ENCODE data around the gene SEMA5B.

- no peak for TF ChIP-seq CTCF (optimal IDR thresholded peaks at IDR 0.05 in 1 of 3, IDR thresholded peaks at IDR 0.05 in 1 of 3, conservative IDR thresholded peaks at IDR 0.05 in 1 of 3; ENCODE audit: extremely low read depth in 1 of 3, insufficient read depth in 2 of 3, low read length in 3 of 3)
- TF ChIP-seq EZH2 (IDR thresholded peaks at IDR 0.05; ENCODE audit: low read length) = no peak
Measured at GRCh38 chr3:122992676-122993075, 34.9 kb downstream of the SEMA5B start.
